Progenitor cell of endocrine pancreas (in vitro differentiated cells): ENCODE data around the gene NRXN3. TPM values are rescaled to one million over a fixed set of nuclear protein-coding genes. Genes with fewer than 3 reads are reported as not detected.

Experiments used
- DNase-seq: peaks from one replicate; pipeline ENCODE4 v3.0.0; 2021; ENCODE audit warnings: low spot score; ENCODE audit not compliant: unreplicated experiment
- H3K27ac Mint-ChIP-seq: 2 replicates; pipeline ENCODE4 v1.8.0; 2021; ENCODE audit warnings: mild to moderate bottlenecking, moderate library complexity, mixed read lengths
- H3K27me3 Mint-ChIP-seq: 2 replicates; pipeline ENCODE4 v1.8.0; 2021; ENCODE audit warnings: mixed read lengths
- H3K36me3 Mint-ChIP-seq: 2 replicates; pipeline ENCODE4 v1.8.0; 2022; ENCODE audit warnings: mixed read lengths; ENCODE audit not compliant: insufficient read depth
- H3K4me1 Mint-ChIP-seq: 2 replicates; pipeline ENCODE4 v1.8.0; 2021; ENCODE audit warnings: low read depth, mixed read lengths
- H3K4me3 Mint-ChIP-seq: 2 replicates; pipeline ENCODE4 v1.8.0; 2021; ENCODE audit warnings: low read depth, mild to moderate bottlenecking, moderate library complexity, mixed read lengths
- H3K9me3 Mint-ChIP-seq: 2 replicates; pipeline ENCODE4 v1.8.0; 2021; ENCODE audit warnings: low read depth, mixed read lengths
- total RNA-seq: library from RNA; stranded (reverse); gene quantifications from 2 replicates; pipeline ENCODE4 v1.2.1, GENCODE V29; 2021
- TF ChIP-seq, protein P1 (sequence below): fragments of 200-600 bp; sonication (generic); IDR thresholded peaks from one replicate; pipeline ENCODE4 v1.5.0; 2021; ENCODE audit warnings: antibody characterized with exemption, mild to moderate bottlenecking; ENCODE audit not compliant: unreplicated experiment

Gene NRXN3
- total RNA-seq, 1 donor from 2014 or later: 22.1 TPM

DNA sequence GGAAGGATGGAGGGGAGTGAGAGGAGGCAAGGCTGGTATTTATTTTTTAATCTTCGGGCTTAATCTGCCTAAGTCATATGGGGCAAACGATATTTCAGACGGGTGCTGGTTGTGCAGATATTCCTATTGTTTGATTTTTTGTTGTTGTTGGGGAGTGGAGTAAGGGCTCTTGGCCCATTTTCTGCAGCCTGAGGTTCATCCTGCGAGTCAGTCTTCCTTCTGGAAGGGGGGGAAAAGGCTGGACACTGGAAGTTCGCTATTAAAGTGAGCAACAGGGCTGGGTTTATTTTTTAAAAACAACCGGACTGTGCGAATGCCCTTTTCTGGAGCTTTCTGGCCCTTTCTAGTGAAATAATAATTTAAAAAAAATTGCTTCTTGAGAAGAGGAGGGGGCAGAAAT, 2.3 kb downstream of the NRXN3 start:
- Mint-ChIP-seq H3K4me1 (peaks cover 4% of the 10 kb centered on the region), H3K4me3 (no peak overlapping the region), H3K27me3 (peaks cover 44% of the 10 kb centered on the region), H3K36me3 (no peaks in the 10 kb centered on the region), H3K9me3 (no peaks in the 10 kb centered on the region), H3K27ac (no peak overlapping the region)
- no peak for DNase-seq
- TF ChIP-seq, protein P1, sequence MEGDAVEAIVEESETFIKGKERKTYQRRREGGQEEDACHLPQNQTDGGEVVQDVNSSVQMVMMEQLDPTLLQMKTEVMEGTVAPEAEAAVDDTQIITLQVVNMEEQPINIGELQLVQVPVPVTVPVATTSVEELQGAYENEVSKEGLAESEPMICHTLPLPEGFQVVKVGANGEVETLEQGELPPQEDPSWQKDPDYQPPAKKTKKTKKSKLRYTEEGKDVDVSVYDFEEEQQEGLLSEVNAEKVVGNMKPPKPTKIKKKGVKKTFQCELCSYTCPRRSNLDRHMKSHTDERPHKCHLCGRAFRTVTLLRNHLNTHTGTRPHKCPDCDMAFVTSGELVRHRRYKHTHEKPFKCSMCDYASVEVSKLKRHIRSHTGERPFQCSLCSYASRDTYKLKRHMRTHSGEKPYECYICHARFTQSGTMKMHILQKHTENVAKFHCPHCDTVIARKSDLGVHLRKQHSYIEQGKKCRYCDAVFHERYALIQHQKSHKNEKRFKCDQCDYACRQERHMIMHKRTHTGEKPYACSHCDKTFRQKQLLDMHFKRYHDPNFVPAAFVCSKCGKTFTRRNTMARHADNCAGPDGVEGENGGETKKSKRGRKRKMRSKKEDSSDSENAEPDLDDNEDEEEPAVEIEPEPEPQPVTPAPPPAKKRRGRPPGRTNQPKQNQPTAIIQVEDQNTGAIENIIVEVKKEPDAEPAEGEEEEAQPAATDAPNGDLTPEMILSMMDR: no peak

DNA sequence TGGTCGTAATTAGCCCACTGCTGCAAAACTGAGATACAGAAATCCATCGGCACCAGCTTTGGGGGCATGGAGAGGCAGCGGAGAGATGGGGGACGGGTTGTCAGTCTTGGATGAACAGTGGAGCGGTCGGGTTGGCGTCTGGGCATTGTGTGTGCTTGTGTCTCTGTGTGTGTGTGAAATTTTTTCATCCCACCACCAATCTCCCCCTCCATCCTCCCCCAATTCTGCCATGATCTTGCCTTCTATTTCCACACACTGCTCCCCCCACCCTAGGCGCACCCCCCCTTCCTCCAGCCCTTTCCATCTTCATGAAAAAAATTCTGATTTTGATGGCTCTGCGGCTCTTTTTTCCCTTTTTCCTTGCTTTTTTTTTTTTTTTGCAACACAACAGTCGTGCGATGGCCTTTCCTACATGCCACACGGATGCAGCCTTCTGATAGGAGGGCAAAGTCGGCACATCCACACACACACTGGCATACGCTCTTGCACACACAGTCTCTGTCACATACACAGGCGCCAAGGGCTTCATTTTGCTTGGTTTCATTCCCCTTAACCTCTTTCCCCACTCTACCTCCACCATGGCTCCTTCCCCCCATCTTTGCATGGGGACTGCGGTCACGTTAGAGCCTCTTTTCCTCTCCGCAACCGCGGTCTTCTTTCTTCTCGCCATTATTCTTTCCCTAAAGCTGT, 3.3 kb downstream of the NRXN3 start:
- TF ChIP-seq, protein P1: no peak
- no peak for DNase-seq
- Mint-ChIP-seq H3K4me3 (no peak overlapping the region), H3K27ac (no peak overlapping the region), H3K9me3 (no peaks in the 10 kb centered on the region), H3K4me1 (peaks cover 4% of the 10 kb centered on the region), H3K36me3 (no peaks in the 10 kb centered on the region), H3K27me3 (peaks cover 38% of the 10 kb centered on the region)

DNA sequence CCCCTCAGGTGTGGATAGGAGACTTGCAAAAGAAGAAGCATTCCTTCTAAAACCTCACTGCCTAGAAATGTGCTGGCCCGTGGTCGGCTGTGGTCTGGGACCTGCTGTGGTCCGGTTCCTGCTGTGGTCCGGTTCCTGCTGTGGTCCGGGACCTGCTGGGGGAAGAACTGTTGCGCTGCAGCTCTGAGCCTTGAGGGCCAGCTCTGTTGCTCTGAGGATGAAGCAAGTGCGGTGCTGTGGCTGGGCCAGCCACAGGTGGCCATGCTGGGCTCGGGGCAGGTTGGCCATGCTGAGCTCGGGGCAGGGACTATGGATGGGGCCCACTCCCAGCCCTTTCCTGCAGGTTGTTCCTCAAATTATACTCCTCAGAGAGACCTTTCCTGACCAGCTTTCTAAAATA, 5.2 kb downstream of the NRXN3 start:
- TF ChIP-seq, protein P1: no peak
- Mint-ChIP-seq H3K4me1 (peaks cover 1% of the 10 kb centered on the region), H3K4me3 (no peak overlapping the region), H3K9me3 (no peaks in the 10 kb centered on the region), H3K27ac (no peak overlapping the region), H3K36me3 (no peaks in the 10 kb centered on the region), H3K27me3 (peaks cover 29% of the 10 kb centered on the region)
- no peak for DNase-seq

DNA sequence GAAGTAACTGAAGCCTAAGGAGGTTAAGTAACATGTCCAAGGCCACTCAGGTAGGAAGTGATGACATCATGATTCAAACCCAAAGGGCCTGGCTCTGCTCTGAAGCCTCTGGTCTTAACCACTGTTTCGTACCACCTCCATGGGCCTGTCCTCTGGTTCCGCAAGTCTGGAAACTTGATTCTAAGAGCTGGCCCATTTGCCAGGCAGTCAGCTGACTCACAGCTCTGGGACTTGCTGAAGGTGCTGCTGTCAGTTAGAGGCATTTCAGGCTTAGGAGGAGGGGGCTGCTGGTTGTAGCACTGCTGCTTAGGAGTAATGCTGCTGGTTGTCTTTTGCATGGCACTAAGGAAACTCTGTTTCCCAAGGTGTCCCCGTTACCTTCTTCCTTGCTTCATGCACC, 7.9 kb downstream of the NRXN3 start:
- Mint-ChIP-seq H3K36me3 (no peaks in the 10 kb centered on the region), H3K9me3 (no peaks in the 10 kb centered on the region), H3K4me1 (no peaks in the 10 kb centered on the region), H3K4me3 (no peak overlapping the region), H3K27ac (no peak overlapping the region), H3K27me3 (peaks cover 8% of the 10 kb centered on the region)
- TF ChIP-seq, protein P1: no peak
- no peak for DNase-seq

DNA sequence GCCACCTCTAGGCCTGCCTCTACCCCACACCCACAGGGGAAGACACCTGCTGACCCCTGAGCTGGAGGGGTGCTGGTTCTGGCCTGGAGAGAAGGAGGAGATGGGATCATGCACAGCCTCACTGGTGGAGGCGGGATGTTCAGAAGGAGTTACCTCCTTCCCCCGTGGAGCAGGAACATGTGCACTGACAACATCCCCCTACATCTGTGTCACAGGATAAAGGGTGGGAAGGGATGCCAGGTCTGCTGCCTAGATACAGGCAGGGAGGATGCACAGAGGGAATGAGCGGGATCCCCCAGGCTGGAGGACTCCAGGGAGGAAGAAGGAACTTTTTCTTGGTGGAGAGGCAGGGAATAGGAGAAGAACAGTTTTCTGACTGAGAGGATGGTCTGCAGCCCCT, 8.8 kb downstream of the NRXN3 start:
- DNase-seq: no peak
- Mint-ChIP-seq H3K27ac (no peak overlapping the region), H3K4me3 (no peak overlapping the region), H3K9me3 (no peaks in the 10 kb centered on the region), H3K36me3 (no peaks in the 10 kb centered on the region), H3K4me1 (no peaks in the 10 kb centered on the region), H3K27me3 (peaks cover 10% of the 10 kb centered on the region)
- TF ChIP-seq, protein P1: no peak
